ENCODE measurements around the gene ARMC2.
A peak's percentile ranks its signal among the peaks of the same experiment; 100 is the strongest.

ARMC2 gene

DNA sequence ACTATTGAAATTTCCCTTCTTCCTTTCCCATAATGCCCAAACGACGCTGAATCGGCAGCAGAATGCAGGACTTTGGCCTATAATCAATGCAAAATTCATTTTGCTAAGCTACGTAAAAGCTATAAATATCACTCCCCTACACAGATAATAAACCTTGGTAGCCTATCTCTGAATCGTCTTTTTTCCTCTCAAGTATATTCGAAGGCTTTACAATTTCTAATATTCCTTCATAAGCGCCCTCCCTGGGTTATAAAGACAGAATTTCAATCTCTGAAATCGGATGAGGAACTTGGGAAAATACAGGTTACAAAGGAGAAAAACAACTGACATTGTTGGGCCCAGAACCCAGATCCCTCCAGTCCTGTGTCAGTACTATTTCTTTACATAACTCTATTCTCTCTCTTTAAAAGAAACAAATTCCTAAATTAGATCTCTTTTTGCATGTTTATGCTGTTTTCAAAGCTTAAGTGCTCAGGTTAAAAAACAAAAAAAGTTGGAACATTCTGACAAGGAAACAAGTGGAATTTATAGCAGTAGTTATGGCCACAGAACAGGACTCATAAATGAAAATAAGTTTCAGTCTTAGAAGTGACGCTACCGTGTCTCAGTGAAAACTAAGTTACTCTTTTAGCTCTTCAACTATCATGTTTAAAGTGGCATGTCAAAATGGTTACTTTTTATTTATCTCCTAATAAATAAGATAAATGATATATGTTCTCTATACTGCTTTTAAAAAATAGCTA is 161.9 kb downstream of the ARMC2 start:
- Histone ChIP-seq H3K4me3 (peak overlapping the region; percentile 99), H3K27ac (peak overlapping the region; percentile 89 to 99)
- no peak for DNase-seq (ENCODE audit: low spot score)
- TF ChIP-seq, protein P1, sequence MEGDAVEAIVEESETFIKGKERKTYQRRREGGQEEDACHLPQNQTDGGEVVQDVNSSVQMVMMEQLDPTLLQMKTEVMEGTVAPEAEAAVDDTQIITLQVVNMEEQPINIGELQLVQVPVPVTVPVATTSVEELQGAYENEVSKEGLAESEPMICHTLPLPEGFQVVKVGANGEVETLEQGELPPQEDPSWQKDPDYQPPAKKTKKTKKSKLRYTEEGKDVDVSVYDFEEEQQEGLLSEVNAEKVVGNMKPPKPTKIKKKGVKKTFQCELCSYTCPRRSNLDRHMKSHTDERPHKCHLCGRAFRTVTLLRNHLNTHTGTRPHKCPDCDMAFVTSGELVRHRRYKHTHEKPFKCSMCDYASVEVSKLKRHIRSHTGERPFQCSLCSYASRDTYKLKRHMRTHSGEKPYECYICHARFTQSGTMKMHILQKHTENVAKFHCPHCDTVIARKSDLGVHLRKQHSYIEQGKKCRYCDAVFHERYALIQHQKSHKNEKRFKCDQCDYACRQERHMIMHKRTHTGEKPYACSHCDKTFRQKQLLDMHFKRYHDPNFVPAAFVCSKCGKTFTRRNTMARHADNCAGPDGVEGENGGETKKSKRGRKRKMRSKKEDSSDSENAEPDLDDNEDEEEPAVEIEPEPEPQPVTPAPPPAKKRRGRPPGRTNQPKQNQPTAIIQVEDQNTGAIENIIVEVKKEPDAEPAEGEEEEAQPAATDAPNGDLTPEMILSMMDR (IDR thresholded peaks at IDR 0.05): no peak

DNA sequence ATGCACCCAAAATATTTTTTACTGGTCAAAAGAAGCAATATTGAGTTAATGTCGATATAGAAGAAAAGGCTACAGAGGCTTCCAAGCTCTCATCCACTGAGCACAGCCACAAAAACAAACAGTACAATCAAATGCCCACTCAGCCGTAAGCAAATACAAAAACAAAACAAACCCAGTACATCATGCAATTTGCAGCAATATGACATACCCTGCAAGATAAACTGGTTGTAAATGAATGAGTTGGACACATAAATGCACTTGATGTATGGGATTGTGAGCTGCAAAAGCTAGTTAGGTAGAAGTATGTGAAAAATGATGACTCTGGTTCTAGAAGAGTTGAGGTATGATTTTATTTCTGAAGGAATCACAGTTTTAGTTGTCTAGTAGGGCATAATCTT is 162.5 kb downstream of the ARMC2 start:
- TF ChIP-seq, protein P1 (IDR thresholded peaks at IDR 0.05): no peak
- Histone ChIP-seq H3K4me3 (peak overlapping the region; percentile 99), H3K27ac (peak overlapping the region; percentile 89 to 99)
- no peak for DNase-seq (ENCODE audit: low spot score)

DNA sequence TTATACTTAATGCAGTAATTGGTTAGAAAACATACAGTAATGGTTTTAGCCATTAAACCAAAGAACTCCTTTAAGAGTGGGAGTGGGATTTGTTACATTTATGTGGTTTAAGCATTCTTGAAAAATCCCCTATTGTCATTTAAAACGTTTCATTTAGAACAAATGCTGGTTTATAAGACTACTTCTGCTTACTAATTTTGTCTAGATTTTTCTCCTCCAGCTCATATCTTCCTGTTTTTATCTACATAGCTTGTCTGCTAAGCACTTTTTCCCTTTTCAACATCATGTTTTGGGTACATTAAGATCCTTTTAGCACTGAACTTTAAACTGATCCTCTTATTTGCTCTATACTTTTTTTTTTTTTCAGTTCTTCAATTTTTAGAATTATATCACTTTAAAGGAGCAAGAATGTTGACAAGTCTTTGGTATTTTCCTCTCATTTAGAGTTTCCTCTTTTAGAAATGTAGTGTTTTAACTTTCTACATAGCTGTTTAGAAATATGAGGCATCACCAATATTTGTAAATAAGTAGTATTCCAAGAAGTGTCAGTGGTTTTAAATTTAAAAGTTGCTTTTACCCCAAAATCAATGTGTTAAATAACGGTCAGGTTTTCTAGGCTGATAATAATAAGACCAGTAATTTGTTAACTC is 165.6 kb downstream of the ARMC2 start:
- H3K27ac ChIP-seq: peak overlapping the region in 1 of 2 donors; percentile 80
- TF ChIP-seq, protein P1 (IDR thresholded peaks at IDR 0.05): no peak

DNA sequence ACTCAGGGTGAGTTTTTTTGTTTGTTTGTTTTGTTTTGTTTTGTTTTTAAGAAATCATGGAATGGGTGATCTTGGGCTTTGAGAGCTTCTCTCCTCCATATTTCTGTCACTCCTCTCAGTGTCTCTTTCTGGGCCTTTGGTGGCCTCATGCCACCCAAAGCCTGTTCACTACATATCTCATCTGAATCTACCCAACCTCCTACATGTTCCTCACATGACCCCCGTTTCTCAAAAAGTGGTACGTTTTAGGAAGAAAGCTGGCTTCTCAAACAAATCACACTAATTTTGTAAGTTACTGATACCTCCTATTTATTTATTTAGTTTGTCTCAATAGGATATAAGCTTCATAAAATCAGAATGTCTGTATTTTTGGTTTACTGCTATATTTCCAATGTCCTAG is 166.4 kb downstream of the ARMC2 start:
- TF ChIP-seq, protein P1 (IDR thresholded peaks at IDR 0.05): no peak
- Histone ChIP-seq H3K4me3 (no peak overlapping the region), H3K27ac (peak overlapping the region in 1 of 2 donors; percentile 60)
- DNase-seq (ENCODE audit: low spot score): no peak

More for the DNA sequence above, 165.6 kb downstream of the ARMC2 start:
- H3K4me3 ChIP-seq: no peak overlapping the region
- DNase-seq (ENCODE audit: low spot score): no peak

DNA sequence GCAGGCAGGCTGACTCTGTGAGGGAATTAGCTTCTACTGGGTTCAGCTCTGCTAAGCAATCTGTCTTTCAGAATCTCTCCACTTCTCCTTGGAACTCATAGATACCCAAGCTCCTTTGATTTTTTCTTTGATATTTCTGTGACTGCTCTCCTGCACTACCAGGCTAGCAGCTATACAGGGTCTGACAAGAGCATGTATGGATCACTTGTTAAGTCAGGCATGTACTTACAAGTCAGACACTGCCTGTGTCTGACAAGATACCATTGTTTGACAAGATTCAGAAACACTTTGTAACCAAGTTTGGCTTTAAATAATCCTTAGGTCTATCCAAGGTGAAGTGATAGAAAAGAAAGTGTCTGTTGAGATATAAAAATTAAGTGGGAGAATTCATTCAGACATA is 167.0 kb downstream of the ARMC2 start:
- H3K4me3 ChIP-seq: no peak overlapping the region
- DNase-seq (ENCODE audit: low spot score): no peak
- TF ChIP-seq, protein P1 (IDR thresholded peaks at IDR 0.05): no peak
- H3K27ac ChIP-seq: peak overlapping the region in 1 of 2 donors; percentile 60

DNA sequence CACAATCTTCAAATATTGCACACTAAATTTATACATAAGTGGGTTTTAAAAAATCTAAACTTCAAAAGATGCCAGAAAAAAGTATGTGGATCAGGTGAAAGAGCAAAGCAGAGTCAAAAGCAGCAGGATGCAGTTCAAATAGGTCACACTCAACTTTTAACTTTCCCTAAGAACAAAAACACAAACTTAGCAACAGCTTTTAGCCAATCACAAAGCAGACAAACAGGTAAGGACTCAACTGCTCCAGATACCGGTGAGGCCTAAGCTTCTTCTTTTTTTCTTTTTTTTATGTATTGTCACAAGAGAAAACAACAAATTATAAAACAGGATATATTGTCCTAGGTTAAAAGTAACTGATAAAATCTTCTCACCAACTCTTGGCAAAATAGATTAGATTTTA is 171.7 kb downstream of the ARMC2 start:
- TF ChIP-seq, protein P1 (IDR thresholded peaks at IDR 0.05): no peak
- no peak for DNase-seq (ENCODE audit: low spot score)
- Histone ChIP-seq H3K27ac (no peak overlapping the region), H3K4me3 (no peak overlapping the region)

DNA sequence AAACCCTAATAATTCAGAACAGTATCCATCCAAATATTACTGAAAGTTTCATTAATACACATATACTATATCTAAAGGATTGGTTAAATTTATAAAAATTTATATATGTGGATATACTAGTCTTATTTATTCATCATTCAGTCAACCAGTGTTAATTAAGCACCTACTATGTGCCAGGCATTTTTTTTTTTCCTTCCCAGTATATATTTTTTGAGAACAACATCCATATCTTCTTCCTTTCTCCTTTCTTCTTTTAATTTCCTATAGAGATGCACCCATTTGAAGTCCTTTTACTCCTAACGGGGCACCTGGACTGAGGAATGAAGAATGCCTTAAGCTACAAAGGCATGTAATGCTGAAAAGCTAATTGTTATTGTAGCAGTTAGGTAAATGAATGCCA is 173.6 kb downstream of the ARMC2 start:
- TF ChIP-seq, protein P1 (IDR thresholded peaks at IDR 0.05): no peak
- H3K4me3 ChIP-seq: no peak overlapping the region
- no peak for DNase-seq (ENCODE audit: low spot score)
- no peak overlapping the region for H3K27ac ChIP-seq

Data from coronary artery (tissue), 2 donors.